HG03457 (cell line): ENCODE data around the gene CSF1R.
"Not testable (repeated sequence)": the region's sequence is repeated elsewhere in the genome, so short reads cannot be mapped to it uniquely, and the experiment has no call there.

Experiments used
- ATAC-seq: cut with Tn5 transposase; IDR thresholded peaks from one replicate; pipeline ENCODE4 v1.9.1; 2021; ENCODE audit warnings: moderate number of reproducible peaks; ENCODE audit not compliant: unreplicated experiment

Gene CSF1R

DNA sequence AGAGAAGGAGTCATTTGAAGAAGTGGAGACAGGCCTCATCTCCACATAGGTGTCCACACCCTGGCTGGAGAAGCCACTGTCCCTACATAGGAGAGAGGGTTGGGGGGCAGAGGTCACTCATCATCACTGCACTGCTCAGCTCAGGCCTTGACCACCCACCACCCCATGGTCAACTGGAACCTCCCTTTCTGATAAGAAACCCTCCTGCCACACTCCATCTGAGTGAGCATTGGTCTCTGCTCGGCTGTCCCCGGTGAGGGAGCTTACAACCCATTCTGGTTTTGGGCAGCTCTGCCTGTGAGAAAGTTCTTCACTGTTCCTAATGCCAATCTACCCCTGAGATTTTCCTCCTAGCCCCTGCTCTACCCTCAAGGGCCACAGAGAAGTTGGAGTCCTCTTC is 28.8 kb downstream of the CSF1R start:
- no peak for ATAC-seq

DNA sequence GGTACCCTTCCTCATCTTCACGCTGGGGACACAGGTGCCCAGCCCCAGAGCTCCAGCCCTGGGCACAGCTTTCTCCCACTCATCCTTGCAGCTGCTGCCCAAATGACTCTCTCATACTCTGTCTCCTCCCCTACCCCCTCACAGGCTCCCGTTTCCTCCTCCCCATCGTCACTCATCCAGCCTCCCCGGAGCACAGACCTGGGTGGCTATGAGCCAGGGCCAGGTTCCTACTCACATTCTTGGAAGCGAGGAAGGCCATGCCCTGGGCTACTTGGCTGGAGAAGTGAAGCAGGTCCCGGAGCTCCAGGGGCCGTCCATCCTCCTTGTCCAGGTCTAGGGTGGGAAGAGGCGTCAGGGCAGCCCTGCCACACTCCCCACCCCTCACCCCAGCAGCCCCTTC is 29.3 kb downstream of the CSF1R start:
- ATAC-seq = no peak

DNA sequence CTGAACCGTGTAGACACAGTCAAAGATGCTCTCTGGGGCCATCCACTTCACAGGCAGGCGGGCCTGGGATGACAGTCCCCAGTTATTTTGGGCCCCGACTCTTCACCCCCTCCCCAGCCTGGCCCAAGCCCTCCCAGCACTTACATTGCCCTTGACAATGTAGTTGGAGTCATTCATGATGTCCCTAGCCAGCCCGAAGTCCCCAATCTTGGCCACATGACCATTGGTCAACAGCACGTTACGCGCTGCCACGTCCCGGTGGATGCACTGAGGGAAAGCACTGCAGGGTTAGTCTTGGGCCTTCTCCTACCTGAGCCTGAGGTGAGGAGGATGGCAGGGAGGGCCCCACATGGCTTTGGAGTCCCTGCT is 30.3 kb downstream of the CSF1R start:
- ATAC-seq = no peak

DNA sequence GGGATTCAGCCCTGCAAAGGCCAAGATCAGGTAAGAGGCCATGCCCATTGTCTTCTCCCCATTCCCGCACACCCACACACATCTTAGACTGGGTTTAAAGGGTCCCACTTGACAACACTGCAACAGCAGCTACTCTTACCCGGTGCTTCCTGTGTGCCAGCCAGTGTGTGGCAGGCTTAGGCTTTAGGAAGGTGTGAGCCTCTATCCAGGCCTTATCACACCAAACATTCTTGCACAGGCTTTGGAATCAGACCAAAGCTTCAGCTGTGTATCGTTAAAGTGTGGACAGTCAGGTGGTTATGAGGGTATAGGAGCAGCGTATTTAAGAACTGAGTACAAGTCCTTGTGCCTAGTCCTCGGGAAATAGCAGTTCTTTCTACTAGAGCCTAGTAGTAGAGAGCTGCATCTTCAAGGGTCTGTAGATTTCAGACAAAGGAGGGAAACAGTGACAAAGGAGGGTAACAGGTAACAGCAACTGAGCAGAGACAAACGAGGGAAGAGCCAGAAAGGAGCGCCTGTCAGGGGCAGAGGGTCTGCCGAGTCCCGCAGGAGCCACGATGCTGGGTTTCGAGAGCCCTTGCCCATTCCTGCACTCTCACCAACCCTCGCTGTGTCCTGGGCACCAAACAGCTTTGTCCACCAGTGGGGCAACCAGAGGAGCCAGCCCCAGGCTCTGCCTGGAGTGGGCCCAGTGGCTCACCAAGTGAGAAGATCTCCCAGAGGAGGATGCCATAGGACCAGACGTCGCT is 30.9 kb downstream of the CSF1R start:
- ATAC-seq = no peak

DNA sequence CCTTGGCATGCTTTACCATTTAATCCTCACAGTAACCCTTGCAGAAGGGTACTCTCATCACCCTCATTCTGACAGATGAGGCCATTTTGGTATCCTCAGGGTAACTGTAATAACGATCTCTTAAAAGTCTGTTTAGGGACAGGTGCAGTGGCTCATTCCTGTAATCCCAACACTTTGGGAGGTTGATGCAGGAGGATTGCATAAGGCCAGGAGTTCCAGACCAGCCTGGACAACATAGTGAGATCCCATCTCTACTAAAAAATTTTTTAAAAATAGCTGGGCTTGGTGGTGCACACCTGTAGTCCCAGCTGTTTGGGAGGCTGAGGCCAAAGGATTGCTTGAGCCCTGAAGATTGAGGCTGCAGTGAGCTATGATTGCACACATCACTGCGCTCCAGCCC is 31.8 kb downstream of the CSF1R start:
- no peak for ATAC-seq

DNA sequence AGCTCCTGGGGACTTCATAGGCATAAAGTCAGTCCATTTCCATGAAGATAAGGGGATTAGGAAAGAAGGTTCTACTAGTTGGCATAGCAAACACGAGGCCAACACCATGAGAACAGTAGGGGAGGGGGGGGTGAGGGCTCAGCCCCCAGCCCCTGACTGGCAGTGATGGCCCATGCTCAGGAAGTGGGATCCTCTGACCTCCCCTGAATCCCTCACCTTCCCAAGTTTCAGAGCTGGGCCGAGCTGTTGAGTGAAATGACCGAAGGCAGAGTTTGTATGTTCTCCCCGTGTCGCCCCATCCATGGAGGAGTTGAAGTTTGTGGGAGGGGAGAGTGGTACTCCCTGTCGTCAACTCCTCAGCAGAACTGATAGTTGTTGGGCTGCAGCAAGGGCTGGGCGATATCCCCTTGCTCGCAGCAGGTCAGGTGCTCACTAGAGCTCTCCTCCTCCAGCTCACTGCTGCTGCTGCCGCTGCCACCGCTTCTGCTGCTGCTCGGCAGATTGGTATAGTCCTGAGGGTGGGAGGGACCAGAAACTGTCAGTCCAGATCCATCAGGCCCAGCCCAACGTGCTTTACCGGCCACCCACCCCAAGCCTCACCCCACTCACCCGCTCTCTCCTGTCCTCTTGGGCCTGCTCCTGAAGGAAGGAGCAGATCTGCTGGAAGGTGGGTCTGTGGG is 32.5 kb downstream of the CSF1R start:
- ATAC-seq = no peak

DNA sequence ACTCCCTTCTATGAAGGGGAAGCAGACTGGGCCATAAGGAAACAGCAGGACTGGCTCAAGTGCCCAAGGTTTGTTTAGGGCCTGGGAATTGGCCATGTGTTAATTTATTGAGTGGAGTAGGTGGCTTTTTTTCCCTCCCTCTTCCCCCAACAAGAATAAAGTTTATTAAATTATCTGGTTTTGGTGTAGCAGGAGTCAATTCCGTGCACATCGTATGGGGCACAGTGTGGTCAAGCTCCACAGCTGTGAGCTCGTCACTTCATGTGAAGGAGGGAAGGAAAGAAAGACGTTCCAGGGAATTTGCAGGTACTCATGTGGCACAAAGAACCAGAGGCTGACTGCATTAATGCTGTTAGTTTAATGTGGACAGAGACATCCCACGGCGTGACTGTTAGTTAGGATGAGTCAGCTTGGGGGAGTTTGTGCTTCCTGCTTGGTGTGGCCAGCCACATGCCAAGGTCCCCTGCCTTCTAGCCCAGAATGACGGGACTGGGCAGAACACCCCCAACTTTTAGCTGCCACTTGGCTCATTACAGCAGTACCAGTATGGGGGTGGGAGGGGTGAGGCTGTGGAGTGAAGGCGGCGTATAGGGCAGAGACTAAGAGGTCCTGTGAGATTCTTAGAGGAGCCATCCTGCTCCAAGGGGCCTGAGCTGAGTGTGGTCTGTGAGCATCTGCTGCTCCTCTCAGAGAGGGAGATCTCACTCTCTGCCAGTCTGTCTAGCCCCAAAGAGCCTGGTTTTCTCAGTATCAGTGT is 33.2 kb downstream of the CSF1R start:
- no peak for ATAC-seq

DNA sequence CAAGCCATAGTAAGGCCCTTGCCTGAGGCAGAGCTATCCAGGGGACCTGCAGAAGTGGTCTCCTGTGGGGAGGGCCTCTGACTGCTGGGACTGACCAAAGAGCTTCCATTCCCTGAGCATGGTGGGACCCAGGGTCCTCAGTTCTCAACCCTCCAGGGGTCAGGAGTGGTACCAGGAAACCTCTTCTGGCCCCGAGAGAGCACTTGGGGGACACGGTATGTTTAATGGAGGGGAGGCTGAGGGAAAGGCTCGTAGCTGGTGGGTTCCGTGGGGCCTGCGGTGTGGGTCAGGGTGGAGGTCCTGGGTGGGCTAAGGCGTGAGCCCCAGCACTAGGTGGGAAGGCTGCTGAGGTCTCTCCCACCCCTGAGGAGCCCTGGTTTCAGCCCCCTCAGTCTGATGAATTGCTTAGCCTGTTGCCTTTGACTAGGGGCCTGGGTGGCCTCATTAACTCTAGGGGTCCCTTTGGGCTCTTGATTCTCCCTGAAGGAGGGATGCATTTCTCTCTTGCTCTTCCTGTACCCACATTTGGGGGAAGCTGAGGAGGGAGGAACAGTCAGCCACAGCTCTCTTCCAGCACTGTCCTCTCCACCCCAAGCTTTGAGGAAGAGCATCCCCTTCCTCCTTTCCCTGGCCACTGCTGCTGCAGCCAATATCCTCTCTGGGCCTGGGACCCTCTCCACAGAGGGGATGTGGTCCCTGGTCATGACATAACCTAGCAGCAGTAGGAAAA is 34.0 kb downstream of the CSF1R start:
- no peak for ATAC-seq

DNA sequence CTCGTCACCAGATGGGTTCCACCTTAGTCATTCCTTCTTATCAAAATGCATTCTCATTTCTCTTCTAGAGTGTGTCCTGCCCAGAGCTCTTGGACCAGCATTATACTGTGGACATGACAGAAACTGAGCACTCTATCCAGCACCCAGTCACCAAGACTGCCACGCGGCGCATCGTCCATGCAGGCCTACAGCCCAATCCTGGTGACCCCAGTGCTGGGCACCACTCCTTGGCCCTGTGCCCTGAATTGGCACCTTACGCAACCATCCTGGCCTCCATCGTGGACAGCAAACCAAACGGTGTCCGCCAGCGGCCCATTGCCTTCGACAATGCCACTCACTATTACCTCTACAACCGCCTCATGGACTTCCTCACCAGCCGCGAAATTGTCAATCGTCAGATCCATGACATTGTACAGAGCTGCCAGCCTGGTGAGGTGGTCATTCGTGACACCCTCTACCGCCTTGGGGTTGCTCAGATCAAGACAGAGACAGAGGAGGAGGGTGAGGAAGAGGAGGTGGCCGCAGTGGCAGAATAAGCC is 34.6 kb downstream of the CSF1R start:
- no peak for ATAC-seq

DNA sequence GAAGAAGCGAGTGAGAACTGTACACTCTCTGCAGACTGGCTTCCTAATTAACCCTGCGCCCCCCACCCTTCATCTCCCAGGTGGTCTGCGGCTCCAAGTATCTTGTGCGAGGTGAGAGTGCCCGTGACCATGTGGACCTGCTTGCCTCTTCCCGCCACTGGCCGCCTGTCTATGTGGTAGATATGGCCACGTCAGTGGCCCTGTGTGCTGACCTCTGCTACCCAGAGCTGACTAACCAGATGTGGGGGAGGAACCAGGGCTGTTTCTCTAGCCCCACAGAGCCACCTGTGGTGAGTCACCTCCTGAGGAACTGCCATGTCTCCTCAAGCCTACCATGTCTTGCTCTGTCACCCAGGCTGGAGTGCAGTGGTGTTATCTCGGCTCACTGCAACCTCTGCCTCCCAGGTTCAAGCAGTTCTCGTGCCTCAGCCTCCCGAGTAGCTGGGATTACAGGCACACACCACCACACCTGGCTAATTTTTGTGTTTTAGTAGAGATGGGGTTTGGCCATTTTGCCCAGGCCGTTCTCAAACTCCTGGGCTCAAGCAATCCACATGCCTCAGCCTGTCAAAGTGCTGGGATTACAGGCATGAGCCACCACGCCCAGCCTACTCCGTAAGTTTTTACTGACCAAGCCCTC is 36.1 kb downstream of the CSF1R start:
- not testable (repeated sequence) for ATAC-seq

DNA sequence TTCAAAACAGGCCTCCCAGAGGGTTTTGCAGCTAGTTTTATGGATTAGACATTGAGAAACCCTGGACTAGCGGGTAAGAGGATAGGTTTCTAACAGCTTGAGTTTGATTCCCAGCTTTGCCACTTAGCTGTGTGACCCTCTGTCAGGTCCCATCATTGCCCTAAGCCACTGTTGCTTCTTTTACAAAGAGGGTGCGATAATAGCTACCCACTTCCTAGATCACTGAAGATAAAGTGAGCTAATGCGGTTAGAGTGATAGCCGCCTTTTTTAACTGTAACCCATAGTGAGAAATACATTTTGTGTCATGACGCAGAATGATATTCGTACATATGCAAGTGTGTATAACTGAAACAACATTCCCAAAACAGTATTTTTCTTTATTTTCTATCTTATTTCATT is 40.3 kb downstream of the CSF1R start:
- ATAC-seq = no peak

DNA sequence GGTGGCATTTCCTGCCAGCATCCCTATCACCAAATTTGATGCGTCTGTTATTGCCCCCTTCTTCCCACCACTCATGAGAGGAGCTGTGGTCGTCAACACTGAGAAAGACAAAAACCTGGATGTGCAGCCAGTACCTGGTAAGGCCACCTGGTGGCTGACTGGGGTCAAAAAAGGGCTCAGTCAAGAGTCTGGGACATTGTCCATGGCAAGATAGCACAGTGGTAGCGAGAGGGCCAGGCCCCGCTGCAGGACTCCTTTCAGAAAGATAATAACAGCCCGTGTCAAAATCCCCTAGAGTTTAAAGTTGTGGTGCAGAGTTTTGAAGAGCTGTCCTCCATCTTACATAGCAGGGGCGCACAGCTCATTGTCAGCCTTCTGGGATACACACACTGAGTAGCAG is 40.8 kb downstream of the CSF1R start:
- ATAC-seq = no peak

DNA sequence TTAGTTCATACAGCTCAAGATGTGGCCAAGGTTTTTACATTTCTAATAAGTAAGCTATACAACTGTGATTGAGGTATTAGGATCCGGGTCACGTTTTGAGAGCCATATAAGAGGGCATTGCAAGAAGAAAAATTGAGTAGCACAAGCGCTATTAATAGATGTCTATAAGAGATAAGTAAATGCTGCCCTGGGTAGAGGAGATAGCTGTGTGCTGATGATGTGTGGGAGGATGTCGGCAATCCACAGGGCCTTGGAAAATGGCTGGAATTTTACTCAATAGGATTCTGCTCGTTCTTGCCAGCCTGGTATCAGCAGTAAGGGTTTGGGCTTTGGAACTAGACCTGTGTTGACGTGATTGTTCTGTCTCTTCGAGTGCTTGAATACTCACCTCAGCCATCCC is 41.6 kb downstream of the CSF1R start:
- ATAC-seq = no peak

DNA sequence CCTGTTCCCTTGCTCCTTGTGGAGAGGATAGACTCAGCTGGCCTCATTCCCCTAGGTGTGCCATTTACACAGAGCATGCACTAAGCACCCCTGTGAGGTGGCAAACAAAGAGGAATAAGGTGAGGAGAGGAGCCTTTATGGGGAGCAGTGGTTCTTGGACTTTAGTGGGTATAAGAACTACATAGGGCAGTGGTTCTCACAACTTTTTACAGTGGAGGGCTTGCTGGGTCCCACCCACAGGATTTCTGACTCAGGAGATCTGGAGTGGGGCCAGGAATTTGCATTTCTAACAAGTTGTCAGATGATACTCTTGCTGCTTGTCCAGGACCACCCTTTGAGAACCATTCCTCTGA is 42.0 kb downstream of the CSF1R start:
- ATAC-seq = no peak

DNA sequence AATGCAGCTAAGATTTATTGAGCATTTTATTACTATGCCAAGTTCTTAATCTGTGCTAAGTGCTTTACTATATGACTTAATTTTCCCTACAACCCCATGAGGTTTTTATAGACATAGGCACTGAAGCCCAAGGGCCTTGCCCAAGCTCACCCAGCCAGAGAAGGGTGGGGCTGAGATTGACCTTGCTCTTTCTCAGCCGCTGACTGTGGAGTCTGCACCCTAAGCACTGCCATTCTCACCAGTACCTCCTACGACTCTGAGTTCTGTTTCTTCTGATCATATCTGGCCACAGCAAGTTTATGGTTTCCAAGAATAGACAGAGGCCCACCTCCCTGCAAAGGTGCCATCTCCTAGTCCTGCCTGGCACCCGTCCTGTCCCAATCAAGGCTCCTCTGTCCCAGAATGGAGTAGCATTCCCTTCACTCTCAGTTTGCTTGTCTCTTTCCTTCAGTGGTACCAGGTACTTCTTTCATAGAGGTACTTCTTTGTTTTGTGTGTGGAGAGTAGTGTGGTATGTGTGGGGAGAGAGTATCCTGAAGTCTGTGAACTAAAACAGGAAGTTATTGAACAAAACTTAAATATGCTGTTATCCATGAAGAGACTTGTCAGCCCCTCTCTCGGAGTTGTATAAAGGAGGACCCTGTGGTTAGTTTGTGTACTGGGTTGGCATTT is 42.6 kb downstream of the CSF1R start:
- no peak for ATAC-seq

DNA sequence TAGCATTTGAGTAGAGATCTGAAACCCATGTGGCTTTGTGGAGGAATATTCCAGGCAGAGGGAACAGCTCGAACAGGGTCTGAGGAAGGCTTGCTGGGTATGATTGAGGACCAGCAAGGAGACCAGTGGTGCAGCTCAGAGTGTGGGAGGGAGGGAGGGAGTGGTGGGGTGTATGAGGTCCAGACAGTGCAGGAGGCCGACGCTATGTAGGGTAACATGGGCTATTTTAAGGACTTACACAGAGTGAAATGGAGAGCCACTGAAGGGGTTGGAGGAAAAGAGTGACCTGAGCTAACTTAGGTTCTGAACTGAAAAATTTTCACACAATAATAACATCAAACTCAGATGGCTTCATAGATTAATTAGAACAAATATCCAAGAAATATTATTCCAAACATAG is 43.9 kb downstream of the CSF1R start:
- ATAC-seq = no peak

DNA sequence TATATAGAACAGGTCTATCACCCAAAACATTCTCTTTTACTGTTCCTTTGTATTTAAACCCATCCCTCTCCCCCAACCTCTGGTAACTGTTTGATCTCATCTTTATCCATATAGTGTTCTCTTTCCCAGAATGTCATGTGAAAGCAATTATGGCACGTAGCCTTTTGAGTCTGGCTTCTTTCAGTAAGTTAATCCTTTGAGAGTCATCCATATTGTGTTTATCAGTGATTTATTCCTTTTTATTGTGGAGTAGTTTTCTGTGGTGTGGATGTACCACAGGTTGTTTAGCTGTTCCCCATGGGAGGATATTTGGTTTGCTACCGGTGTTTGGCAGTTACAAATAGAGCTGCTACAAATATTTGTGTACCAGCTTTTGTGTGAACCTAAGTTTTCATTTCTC is 47.8 kb downstream of the CSF1R start:
- no peak for ATAC-seq

DNA sequence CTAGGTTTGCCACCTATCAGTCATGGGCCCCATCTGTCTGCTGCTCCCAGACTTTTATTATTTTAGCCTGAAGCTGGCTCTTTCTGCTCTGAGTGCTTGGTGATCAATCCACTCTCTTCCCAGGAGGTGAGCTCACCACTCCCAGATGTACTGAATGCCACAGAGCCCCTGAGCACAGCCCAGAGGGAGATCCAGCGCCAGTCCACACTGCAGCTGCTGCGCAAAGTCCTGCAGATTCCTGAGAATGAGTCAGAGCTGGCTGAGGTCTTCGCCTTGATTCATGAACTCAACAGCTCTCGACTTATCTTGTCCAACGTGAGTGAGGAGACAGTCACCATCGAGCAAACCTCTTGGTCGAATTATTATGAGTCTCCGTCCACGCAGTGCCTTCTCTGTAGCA is 49.8 kb downstream of the CSF1R start:
- ATAC-seq = no peak

DNA sequence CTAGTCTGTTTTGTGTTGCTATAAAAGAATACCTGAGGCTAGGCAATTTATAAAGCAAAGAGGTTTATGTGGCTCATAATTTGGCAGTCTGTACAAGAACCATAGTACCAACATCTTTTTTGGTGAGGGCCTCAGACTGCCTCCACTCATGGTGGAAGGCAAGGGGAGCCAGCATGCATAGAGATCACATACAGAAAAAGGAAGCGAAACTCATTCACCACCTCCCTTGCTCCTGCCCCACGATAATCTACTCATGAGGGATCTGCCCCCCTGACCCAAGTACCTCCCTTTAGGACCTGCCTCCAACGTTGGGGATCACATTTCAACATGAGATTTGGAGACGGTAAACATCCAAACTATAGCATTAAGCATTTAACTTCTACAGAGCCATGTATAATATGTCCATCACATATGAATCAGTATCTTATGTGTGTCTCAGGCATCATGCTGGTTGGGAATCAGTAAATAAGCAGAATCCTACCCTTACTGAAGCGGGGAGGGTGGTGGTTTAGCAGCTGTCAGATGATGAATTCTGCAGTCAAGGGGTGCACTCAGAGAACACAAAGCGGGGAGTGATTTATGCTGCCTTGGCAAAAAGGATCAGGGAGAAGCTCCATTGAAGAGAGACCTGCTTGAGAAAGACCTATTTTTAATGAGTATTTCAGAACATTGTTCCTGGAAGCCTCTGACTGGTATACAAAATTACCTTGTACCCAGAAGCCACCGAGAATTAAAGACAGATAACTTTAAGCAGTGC is 51.0 kb downstream of the CSF1R start:
- no peak for ATAC-seq

DNA sequence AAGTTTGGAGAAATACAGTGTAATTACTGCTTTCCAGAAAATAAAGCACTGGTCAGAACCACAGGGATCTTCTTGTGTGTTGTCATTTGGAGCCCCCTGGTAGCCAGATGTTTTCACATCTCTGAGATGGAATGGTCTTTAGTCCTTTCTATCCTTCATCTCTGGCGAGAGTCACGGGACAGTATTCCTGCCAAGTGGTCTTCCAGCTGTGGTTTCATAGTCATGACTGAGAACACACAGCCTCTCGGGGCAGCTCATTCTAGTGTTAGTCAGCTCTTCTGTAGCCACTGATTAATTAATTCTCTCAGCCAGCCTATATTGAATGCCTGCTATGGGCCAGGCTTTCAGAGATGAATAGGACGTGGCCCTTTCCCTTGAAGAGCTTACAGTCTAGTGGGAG is 51.7 kb downstream of the CSF1R start:
- no peak for ATAC-seq
